ENCODE measurements around the gene RPH3AL. TPM values are rescaled to one million over a fixed set of nuclear protein-coding genes. Genes with fewer than 3 reads are reported as not detected.

RPH3AL gene, protein sequence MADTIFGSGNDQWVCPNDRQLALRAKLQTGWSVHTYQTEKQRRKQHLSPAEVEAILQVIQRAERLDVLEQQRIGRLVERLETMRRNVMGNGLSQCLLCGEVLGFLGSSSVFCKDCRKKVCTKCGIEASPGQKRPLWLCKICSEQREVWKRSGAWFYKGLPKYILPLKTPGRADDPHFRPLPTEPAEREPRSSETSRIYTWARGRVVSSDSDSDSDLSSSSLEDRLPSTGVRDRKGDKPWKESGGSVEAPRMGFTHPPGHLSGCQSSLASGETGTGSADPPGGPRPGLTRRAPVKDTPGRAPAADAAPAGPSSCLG
- 1.6 and 1.7 TPM in 2 replicates for total RNA-seq

DNA sequence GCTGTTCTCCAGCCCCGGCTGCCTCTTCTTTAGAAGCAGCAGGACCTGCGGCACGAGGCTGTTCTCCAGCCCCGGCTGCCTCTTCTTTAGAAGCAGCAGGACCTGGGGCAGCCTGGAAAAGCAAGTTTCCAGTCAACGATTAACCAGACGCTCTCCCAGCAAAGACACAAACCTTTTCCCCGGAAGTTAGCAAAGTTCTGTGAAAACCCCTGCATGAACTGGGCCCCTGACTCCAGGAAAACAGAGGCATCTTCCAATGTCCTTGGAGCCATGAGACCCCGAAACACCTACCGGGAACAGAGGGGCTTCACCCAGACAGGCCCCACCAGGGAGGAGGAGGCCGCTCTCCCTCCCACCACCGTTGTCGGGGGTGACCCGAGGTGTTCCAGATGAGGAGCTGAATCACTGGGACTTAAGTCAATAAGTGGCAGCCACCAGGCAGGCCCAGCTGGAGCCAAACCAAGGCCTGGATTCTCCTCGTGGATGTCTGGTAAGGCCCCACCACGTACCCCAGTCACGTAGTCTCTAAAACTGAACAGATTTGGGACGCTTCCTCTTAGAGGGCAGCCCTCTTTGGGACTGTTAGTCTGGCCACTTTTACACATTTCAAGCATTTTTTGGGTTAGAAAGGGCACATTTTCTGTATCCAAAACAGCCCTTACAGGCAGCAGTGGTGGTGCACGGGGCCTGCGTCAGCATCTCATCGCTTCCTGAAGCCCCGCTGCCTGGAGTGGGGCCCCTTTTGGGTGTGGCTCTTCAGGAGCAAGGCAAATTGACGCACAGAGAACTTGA lies at the start of gene RPH3AL:
TSS of gene RPH3AL (minus strand) at position 387 of the 792 bp plus-strand sequence. CDS start 25,264 bp downstream, outside the sequence.

DNA sequence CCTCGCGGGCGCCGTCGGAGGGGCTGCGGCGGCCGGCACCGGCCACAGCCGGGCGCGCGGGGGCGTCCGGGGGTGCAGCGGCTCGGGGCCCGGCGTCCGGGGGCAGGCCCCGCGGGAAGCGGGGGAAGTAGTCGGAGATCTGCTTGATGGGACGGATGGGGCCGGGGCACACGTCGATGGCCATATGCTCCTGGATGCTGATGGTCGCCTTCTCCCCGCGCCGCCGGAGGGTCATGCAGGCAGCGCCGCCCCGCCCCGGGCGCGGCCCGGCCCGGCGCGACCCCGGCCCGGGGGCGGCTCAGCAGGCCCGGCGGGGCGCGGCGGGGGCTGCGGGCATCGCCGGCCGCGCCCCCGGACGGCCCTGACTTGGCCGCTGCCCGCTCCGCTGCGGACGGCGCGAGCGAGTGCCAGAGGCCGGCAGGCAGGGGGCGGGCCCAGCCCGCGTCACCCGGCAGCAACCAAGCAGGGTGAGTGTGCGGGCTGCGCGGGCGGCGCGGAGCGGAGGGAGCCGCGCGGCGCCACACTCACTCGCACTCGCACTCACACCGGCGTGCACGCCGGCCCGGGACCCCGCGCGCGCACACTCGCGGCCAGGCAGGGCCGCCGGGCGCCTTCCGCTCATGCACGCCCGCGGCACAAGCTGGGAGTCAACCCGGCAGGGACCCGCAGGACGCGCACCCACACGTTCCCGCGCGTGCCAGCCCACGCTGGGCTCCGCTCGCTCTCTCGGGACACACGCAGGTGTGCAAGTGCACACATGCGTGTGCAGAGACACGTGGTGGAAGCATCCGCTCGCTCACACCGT lies 171.2 kb downstream of the RPH3AL start, which contains the start of gene DOC2B:
TSS of gene DOC2B (minus strand) at position 406 of the 805 bp plus-strand sequence. CDS start at position 235, 171 bp downstream.

Other genes starting within 250 kb of the RPH3AL start
- not detected in 2 replicates for gene SCGB1C2, start 215.2 kb downstream of the RPH3AL start, total RNA-seq
- under 0.01 TPM in 1 of 2 replicates, not detected in the other for gene DOC2B, start 171.2 kb downstream of the RPH3AL start, total RNA-seq
- 5.2 and 7.6 TPM in 2 replicates for gene RFLNB, start 93.1 kb upstream of the RPH3AL start, total RNA-seq

Data from bronchial smooth muscle cell (primary cell).